Activated CD4-positive, CD25-positive, alpha-beta regulatory T cell (primary cell): ENCODE measurements around the gene SLC35B3.

Experiments
- DNase-seq, 4 experiments: peaks; one replicate each; lab custom pipeline; 2025; lab: John Stamatoyannopoulos, UW

The SLC35B3 gene

DNA sequence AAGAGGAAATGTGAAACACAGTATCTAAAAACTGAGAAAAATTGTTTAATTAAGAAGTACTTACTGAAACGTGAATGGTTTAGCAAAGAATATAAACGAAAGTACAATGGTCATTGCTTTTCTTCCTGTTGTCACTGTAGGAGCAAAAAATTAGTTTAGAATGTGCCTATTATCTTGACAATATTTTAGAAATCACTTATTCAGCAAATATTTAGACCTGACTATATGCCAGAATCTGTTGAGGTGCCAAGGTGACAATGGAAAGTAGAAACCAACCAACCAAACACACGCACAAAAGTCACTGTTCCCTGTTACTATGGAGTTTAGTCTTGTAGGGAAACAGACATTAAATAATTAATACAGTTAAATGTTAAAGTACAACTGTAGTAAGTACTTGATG, 20.5 kb downstream of the SLC35B3 start:
- DNase-seq, result no peak

- peak in 1 of 4 experiments; percentile 2 for DNase-seq
Observed at GRCh38 chr6:8405946-8406345, 29.4 kb downstream of the SLC35B3 start.

GRCh38 chr6:8402546-8402945, 32.8 kb downstream of the SLC35B3 start:
- DNase-seq, result no peak

DNA sequence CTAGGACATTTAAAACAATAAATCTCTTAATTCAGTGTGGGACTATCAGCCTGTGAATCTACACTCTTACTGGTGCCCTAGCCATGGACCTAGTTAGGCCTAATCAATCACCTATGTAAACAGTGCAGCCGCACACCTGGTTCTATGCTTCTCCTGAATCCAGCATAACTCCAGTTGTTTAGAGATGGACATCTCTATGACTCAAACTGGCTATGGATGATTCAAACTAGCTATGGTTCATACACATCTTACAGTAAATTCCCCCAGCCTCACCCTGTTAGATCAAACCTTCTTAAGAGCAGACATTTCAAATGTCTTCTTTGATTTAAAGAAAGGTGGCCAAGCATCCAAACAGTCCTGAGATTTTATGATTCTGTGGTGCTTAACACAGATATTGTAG, 34.7 kb downstream of the SLC35B3 start:
- DNase-seq, result no peak

DNA sequence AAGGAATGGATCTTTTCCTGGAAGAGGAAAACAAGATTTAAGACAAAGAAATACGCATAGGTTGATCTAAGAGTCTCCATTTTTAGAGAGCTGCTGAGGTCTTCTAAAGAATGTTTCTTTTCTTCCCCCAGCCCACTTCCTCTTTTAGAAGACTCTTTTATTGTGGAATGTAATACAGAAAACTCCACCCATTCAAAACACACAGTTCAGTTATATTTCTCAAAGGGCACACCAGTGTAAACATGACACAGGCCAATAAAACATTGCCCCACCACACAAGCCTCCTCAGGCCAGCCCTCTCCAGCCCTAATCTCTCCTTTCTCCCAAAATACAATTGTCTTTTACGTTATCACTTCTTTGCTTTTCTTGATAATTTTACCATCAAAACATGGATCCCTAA, 42.8 kb downstream of the SLC35B3 start:
- DNase-seq, result no peak

- DNase-seq, result no peak
Observed at GRCh38 chr6:8391934-8392333, 43.4 kb downstream of the SLC35B3 start.

- DNase-seq, result no peak
Observed at GRCh38 chr6:8389036-8389818, 46.1 kb downstream of the SLC35B3 start.

- no peak for DNase-seq
Observed at GRCh38 chr6:8387942-8388437, 47.4 kb downstream of the SLC35B3 start.

DNA sequence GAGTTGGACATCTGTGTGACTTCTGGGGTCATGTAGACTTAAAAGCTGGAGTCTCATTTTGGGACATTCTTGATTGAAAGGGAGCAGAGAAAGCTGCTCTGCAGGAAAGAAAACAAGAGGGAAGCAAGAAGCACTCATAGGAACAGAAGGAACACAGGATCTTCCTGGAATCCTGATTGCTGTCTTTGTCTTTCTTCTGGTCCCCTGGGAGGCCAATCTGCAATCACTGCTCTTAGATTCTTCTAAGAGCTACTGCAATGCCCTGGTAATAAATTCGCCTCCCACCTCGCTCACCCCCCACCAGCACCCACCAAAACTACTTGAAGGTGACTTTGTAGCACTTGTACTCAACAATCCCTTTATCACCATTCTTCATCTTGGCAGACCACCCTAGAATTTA, 51.8 kb downstream of the SLC35B3 start:
- DNase-seq, result no peak

- no peak for DNase-seq
Observed at GRCh38 chr6:8382434-8382833, 52.9 kb downstream of the SLC35B3 start.

- no peak for DNase-seq
Observed at GRCh38 chr6:8375916-8376315, 59.4 kb downstream of the SLC35B3 start.
